IMR-90 (cell line): ENCODE results near the gene LGMN. TPM values are rescaled to one million over a fixed set of nuclear protein-coding genes. Genes with fewer than 3 reads are reported as not detected.

Experiments
- ATAC-seq: fragments of 200-7000 bp; cut with Tn5 transposase; 2 replicates; pipeline ENCODE4 v1.9.1; 2020; ENCODE audit warnings: low read depth, mild to moderate bottlenecking, moderate library complexity
- BruUV-seq: library from RNA; stranded (reverse); fragments of 400-500 nt; replicated peaks from 2 replicates; lab custom pipeline; 2021; lab: Mats Ljungman, UMichigan
- CTCF ChIA-PET: fragments of 300-600 bp; formaldehyde crosslinking; extraction: SDS; loops from one replicate; lab custom pipeline; 2021; ENCODE audit warnings: antibody characterized with exemption; lab: Yijun Ruan, JAX
- POLR2A ChIA-PET: fragments of 300-600 bp; sonication (Branson Sonifier 250); formaldehyde crosslinking; loops from one replicate; lab custom pipeline; 2022; ENCODE audit warnings: antibody characterized with exemption; ENCODE audit not compliant: unreplicated experiment; lab: Charles Lee
- DNase-seq: peaks from one replicate; pipeline ENCODE4 v3.0.0; 2013
- H2AFZ ChIP-seq: replicated peaks from 2 replicates; pipeline ENCODE3; 2013; ENCODE audit warnings: low read length, mild to moderate bottlenecking; ENCODE audit not compliant: poor library complexity
- H2AK5ac ChIP-seq: 2 replicates; pipeline ENCODE4 v1.6.1; 2013; ENCODE audit warnings: low read depth, low read length, inconsistent platforms
- H2AK9ac ChIP-seq: replicated peaks from 2 replicates; pipeline ENCODE3; 2013; ENCODE audit warnings: mild to moderate bottlenecking, low read depth, low read length, moderate library complexity; ENCODE audit not compliant: poor library complexity
- H2BK120ac ChIP-seq: 2 replicates; pipeline ENCODE4 v1.6.1; 2013; ENCODE audit warnings: low read depth, low read length, inconsistent platforms
- H2BK15ac ChIP-seq: 3 replicates; pipeline ENCODE4 v1.6.1; 2013; ENCODE audit warnings: low read depth, low read length, inconsistent platforms
- H2BK20ac ChIP-seq: 2 replicates; pipeline ENCODE4 v1.6.1; 2013; ENCODE audit warnings: low read depth, mild to moderate bottlenecking, inconsistent platforms, low read length, moderate library complexity
- H2BK5ac ChIP-seq: 2 replicates; pipeline ENCODE4 v1.6.1; 2013; ENCODE audit warnings: mild to moderate bottlenecking, low read depth, low read length, inconsistent platforms; ENCODE audit not compliant: poor library complexity, severe bottlenecking
- H3K14ac ChIP-seq: replicated peaks from 2 replicates; pipeline ENCODE4 v1.6.1; 2013; ENCODE audit warnings: low read depth, low read length, inconsistent platforms
- H3K18ac ChIP-seq: 2 replicates; pipeline ENCODE4 v1.6.1; 2013; ENCODE audit warnings: low read depth, low read length, control low read depth
- H3K23ac ChIP-seq: 2 replicates; pipeline ENCODE4 v1.6.1; 2013; ENCODE audit warnings: low read depth, low read length, inconsistent platforms
- H3K27ac ChIP-seq: 2 replicates; pipeline ENCODE4 v1.5.1; 2013; ENCODE audit warnings: mild to moderate bottlenecking, control low read depth, low read length; ENCODE audit not compliant: insufficient read depth
- H3K27me3 ChIP-seq: 2 replicates; pipeline ENCODE4 v1.6.1; 2013; ENCODE audit warnings: low read length; ENCODE audit not compliant: control insufficient read depth, insufficient read depth
- H3K36me3 ChIP-seq: 2 replicates; pipeline ENCODE4 v1.6.1; 2013; ENCODE audit warnings: low read length, mixed read lengths; ENCODE audit not compliant: control insufficient read depth, insufficient read depth
- H3K4ac ChIP-seq: 2 replicates; pipeline ENCODE4 v1.6.1; 2013; ENCODE audit warnings: low read depth, low read length, inconsistent platforms
- H3K4me1 ChIP-seq: 2 replicates; pipeline ENCODE4 v1.6.1; 2013; ENCODE audit warnings: low read length, mixed read lengths; ENCODE audit not compliant: control insufficient read depth, insufficient read depth
- H3K4me2 ChIP-seq: 2 replicates; pipeline ENCODE4 v1.6.1; 2013; ENCODE audit warnings: low read depth, mild to moderate bottlenecking, control low read depth, low read length, moderate library complexity
- H3K4me3 ChIP-seq: 2 replicates; pipeline ENCODE4 v1.5.1; 2013; ENCODE audit warnings: low read depth, mild to moderate bottlenecking, control low read depth, low read length, moderate library complexity; ENCODE audit not compliant: insufficient read depth
- H3K56ac ChIP-seq: 2 replicates; pipeline ENCODE4 v1.6.1; 2013; ENCODE audit warnings: low read length, inconsistent platforms; ENCODE audit not compliant: insufficient read depth; ENCODE audit errors: extremely low read depth
- H3K79me1 ChIP-seq, 2 experiments: 2 replicates each; pipeline ENCODE4 v1.6.1; 2013; ENCODE audit warnings: low read length in 2 of 2, inconsistent platforms in 1 of 2, low read depth in 1 of 2
- H3K9ac ChIP-seq: 2 replicates; pipeline ENCODE4 v1.6.1; 2013; ENCODE audit warnings: low read depth, low read length, control low read depth
- H3K9me1 ChIP-seq: 2 replicates; pipeline ENCODE4 v1.6.1; 2013; ENCODE audit warnings: low read length, inconsistent platforms; ENCODE audit not compliant: insufficient read depth
- H3K9me3 ChIP-seq: 2 replicates; pipeline ENCODE4 v1.6.1; 2013; ENCODE audit warnings: low read length; ENCODE audit not compliant: control insufficient read depth, insufficient read depth
- H4K20me1 ChIP-seq: 2 replicates; pipeline ENCODE4 v1.6.1; 2013; ENCODE audit warnings: low read length, inconsistent platforms; ENCODE audit not compliant: insufficient read depth
- H4K5ac ChIP-seq: 2 replicates; pipeline ENCODE4 v1.6.1; 2013; ENCODE audit warnings: mild to moderate bottlenecking, low read depth, low read length, control low read depth
- H4K8ac ChIP-seq, 2 experiments: 2 replicates each; pipeline ENCODE4 v1.6.1; 2013; ENCODE audit warnings: low read depth in 2 of 2, low read length in 2 of 2, control low read depth in 1 of 2, inconsistent platforms in 1 of 2
- H4K91ac ChIP-seq: 2 replicates; pipeline ENCODE4 v1.6.1; 2013; ENCODE audit warnings: low read depth, low read length, inconsistent platforms; ENCODE audit not compliant: insufficient read depth
- BHLHE40 ChIP-seq: fragments of 150-350 bp; IDR thresholded peaks from 2 replicates; pipeline ENCODE4 v1.6.1; 2016; ENCODE audit warnings: mild to moderate bottlenecking, low read depth, low read length
- CEBPB ChIP-seq: IDR thresholded peaks from 2 replicates; pipeline ENCODE4 v1.6.1; 2012; ENCODE audit warnings: low read depth, low read length, improper control_type of control experiment
- CHD1 ChIP-seq: IDR thresholded peaks from 2 replicates; pipeline ENCODE4 v1.6.1; 2012; ENCODE audit warnings: low read depth, low read length, improper control_type of control experiment
- ELK1 ChIP-seq: fragments of 150-350 bp; IDR thresholded peaks from 2 replicates; pipeline ENCODE4 v1.6.1; 2016; ENCODE audit warnings: low read depth, mild to moderate bottlenecking, low read length, moderate library complexity, borderline replicate concordance
- FOS ChIP-seq: fragments of 150-350 bp; IDR thresholded peaks from 2 replicates; pipeline ENCODE4 v1.6.1; 2016; ENCODE audit warnings: low read depth, low read length
- MAFK ChIP-seq: IDR thresholded peaks from 2 replicates; pipeline ENCODE4 v1.6.1; 2012; ENCODE audit warnings: low read depth, low read length, improper control_type of control experiment
- MAZ ChIP-seq: IDR thresholded peaks from 2 replicates; pipeline ENCODE4 v1.6.1; 2012; ENCODE audit warnings: low read depth, mild to moderate bottlenecking, low read length, improper control_type of control experiment, moderate library complexity, borderline replicate concordance
- MXI1 ChIP-seq: IDR thresholded peaks from 2 replicates; pipeline ENCODE4 v1.6.1; 2012; ENCODE audit warnings: low read depth, mild to moderate bottlenecking, low read length, moderate library complexity, borderline replicate concordance
- NFE2L2 ChIP-seq: fragments of 150-350 bp; IDR thresholded peaks from 2 replicates; pipeline ENCODE4 v1.6.1; 2016; ENCODE audit warnings: low read depth, mild to moderate bottlenecking, low read length
- POLR2A ChIP-seq: IDR thresholded peaks from 2 replicates; pipeline ENCODE4 v1.6.1; 2012; ENCODE audit warnings: mild to moderate bottlenecking, low read depth, low read length
- RAD21 ChIP-seq: IDR thresholded peaks from 2 replicates; pipeline ENCODE4 v1.6.1; 2012; ENCODE audit warnings: low read length, improper control_type of control experiment
- RCOR1 ChIP-seq: IDR thresholded peaks from 2 replicates; pipeline ENCODE4 v1.6.1; 2012; ENCODE audit warnings: mild to moderate bottlenecking, low read length, improper control_type of control experiment; ENCODE audit not compliant: insufficient replicate concordance
- RFX5 ChIP-seq: IDR thresholded peaks from 2 replicates; pipeline ENCODE4 v1.8.0; 2012; ENCODE audit warnings: low read depth, mild to moderate bottlenecking, low read length, moderate library complexity
- SMC3 ChIP-seq: fragments of 150-350 bp; IDR thresholded peaks from 2 replicates; pipeline ENCODE4 v1.6.1; 2016; ENCODE audit warnings: low read depth, mild to moderate bottlenecking, antibody characterized with exemption, low read length, moderate library complexity
- USF2 ChIP-seq: fragments of 150-350 bp; IDR thresholded peaks from 2 replicates; pipeline ENCODE4 v1.6.1; 2017; ENCODE audit warnings: mild to moderate bottlenecking, antibody characterized with exemption, low read length, low read depth
- WGBS, 2 experiments: methylation state at CpG; one replicate each; pipeline versions ENCODE4 v1.1.5 to v1.1.7; 2013; ENCODE audit warnings: missing lambda C conversion rate in 2 of 2; ENCODE audit not compliant: insufficient read length in 1 of 2; ENCODE audit errors: extremely low coverage in 2 of 2; 5-methylcytosine and 5-hydroxymethylcytosine counted together
- dilution Hi-C: fragments of 300-500 bp; cut with HindIII; formaldehyde crosslinking; loops from one replicate; pipeline ENCODE4 v1.14.3; 2018; ENCODE audit warnings: low sequenced_read_pairs; ENCODE audit not compliant: unreplicated experiment
- in situ Hi-C: fragments of 300-500 bp; cut with MboI; formaldehyde crosslinking; loops from 3 replicates; pipeline ENCODE4 v1.14.3; 2019; ENCODE audit warnings: low sequenced_read_pairs, inconsistent platforms, mixed read lengths
- intact Hi-C: fragments of 100-400 bp; cut with micrococcal nuclease; formaldehyde crosslinking; loops from 2 replicates; pipeline ENCODE4 v1.10.0; 2022
- polyA plus RNA-seq, 3 experiments: library from polyadenylated mRNA; depleted of rRNA; stranded (reverse); fragments of >200 nt; gene quantifications; 2 replicates each; pipeline ENCODE4 v1.2.3, GENCODE V29; 2012; ENCODE audit warnings: low replicate concordance in 1 of 3
- total RNA-seq: library from RNA; depleted of rRNA; stranded (reverse); fragments of >200 nt; gene quantifications from 2 replicates; pipeline ENCODE4 v1.2.3, GENCODE V29; 2012
- TF ChIP-seq, protein P1 (sequence below): conservative IDR thresholded peaks from 2 replicates; pipeline ENCODE4 v1.5.1; 2012; ENCODE audit warnings: mild to moderate bottlenecking, low read depth, low read length, improper control_type of control experiment

LGMN gene
- total and polyA plus RNA-seq, 2 of the 4 experiments (the other 2 are of a cell fraction), result 19.2 to 39.3 TPM

DNA sequence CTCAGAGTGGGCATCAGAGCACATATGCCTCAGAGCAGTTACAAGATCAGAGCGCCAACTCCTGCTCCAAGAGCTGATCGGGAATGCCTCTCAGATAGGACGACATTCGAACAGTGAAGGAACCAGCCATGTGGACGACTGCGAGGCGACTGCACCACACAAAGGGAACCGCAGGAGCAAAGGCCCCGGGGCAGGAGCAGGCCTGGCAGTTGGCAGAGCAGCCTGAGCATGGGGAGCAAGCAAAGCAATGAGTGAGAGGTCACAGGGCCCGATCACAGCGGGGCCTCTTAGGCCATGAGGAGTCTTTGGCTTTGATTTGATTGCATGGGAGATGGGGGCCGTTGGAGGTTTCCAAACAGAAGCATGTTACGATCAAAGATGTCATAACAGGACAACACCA, 90.3 kb downstream of the LGMN start:
- H3K4me2 ChIP-seq, result no peak overlapping the region
- CTCF ChIA-PET, result no interaction called here
- H3K36me3 ChIP-seq, result peaks cover 40% of the 10 kb centered on the region
- H2AFZ ChIP-seq, result no peak overlapping the region
- WGBS, 2 experiments, result 93% methylated on average over 9 of the region's 13 CpGs; no CpG with 5 or more reads in 1 of the 2 experiments
- peaks cover 25% of the 10 kb centered on the region for H3K9me1 ChIP-seq
- H4K20me1 ChIP-seq, result no peaks in the 10 kb centered on the region
- TF ChIP-seq MAZ (no peak), USF2 (no peak), CEBPB (no peak), MAFK (no peak), ELK1 (no peak), NFE2L2 (no peak), BHLHE40 (no peak), FOS (no peak), RAD21 (no peak), RFX5 (no peak), RCOR1 (no peak), CHD1 (no peak), SMC3 (no peak), MXI1 (no peak), POLR2A (no peak)
- TF ChIP-seq, protein P1, sequence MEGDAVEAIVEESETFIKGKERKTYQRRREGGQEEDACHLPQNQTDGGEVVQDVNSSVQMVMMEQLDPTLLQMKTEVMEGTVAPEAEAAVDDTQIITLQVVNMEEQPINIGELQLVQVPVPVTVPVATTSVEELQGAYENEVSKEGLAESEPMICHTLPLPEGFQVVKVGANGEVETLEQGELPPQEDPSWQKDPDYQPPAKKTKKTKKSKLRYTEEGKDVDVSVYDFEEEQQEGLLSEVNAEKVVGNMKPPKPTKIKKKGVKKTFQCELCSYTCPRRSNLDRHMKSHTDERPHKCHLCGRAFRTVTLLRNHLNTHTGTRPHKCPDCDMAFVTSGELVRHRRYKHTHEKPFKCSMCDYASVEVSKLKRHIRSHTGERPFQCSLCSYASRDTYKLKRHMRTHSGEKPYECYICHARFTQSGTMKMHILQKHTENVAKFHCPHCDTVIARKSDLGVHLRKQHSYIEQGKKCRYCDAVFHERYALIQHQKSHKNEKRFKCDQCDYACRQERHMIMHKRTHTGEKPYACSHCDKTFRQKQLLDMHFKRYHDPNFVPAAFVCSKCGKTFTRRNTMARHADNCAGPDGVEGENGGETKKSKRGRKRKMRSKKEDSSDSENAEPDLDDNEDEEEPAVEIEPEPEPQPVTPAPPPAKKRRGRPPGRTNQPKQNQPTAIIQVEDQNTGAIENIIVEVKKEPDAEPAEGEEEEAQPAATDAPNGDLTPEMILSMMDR, result no peak
- no peak overlapping the region for H3K23ac ChIP-seq
- no peak overlapping the region for H4K8ac ChIP-seq
- no peak overlapping the region for H3K27ac ChIP-seq
- H3K4me3 ChIP-seq, result no peak overlapping the region
- no peaks in the 10 kb centered on the region for H3K9me3 ChIP-seq
- no peak overlapping the region for H3K18ac ChIP-seq
- no peak overlapping the region for H2BK120ac ChIP-seq
- H2AK9ac ChIP-seq, result no peak overlapping the region
- no peak overlapping the region for H4K5ac ChIP-seq
- H2BK15ac ChIP-seq, result no peak overlapping the region
- H3K56ac ChIP-seq, result no peak overlapping the region
- H3K14ac ChIP-seq, result no peak overlapping the region
- no peak overlapping the region for H2AK5ac ChIP-seq
- H3K27me3 ChIP-seq, result no peaks in the 10 kb centered on the region
- ATAC-seq, result no peak
- DNase-seq, result no peak
- POLR2A ChIA-PET, result no interaction called here
- no peak overlapping the region for H2BK20ac ChIP-seq
- H4K91ac ChIP-seq, result no peak overlapping the region
- H3K79me1 ChIP-seq, result peaks cover 14 to 25% of the 10 kb centered on the region in 2 experiments; a peak in 3 of 4 replicates
- H3K4ac ChIP-seq, result no peak overlapping the region
- intact Hi-C loops (no loop called here), in situ Hi-C loops (no loop called here), dilution Hi-C loops (no loop called here)
- H3K9ac ChIP-seq, result no peak overlapping the region
- no TSS peak for BruUV-seq
- H2BK5ac ChIP-seq, result no peak overlapping the region
- no peaks in the 10 kb centered on the region for H3K4me1 ChIP-seq
